Uterus (tissue), 2 donors: ENCODE measurements around the gene KRTAP19-7.

Source experiments
- CTCF ChIP-seq, 4 experiments: fragments of 200-600 bp in 2 of 4; fragments of 450-650 bp in 2 of 4; sonication (generic) in 2 of 4; IDR thresholded peaks; one replicate each; pipeline ENCODE4 v1.5.1; 2016 to 2019; ENCODE audit warnings: antibody characterized with exemption in 4 of 4, mild to moderate bottlenecking in 2 of 4, moderate library complexity in 1 of 4
- POLR2A ChIP-seq, 2 donors: fragments of 450-650 bp; IDR thresholded peaks; one replicate each; pipeline ENCODE4 v1.6.1; 2016; ENCODE audit warnings: antibody characterized with exemption in 2 of 2, mild to moderate bottlenecking in 1 of 2, moderate library complexity in 1 of 2

GRCh38 chr21:30577766-30578165, 16.7 kb upstream of the KRTAP19-7 start:
- TF ChIP-seq CTCF (IDR thresholded peaks at IDR 0.05): no peak
- no peak for TF ChIP-seq POLR2A (IDR thresholded peaks at IDR 0.05)
